ENCODE results near the gene NPAS1. TPM values are rescaled to one million over a fixed set of nuclear protein-coding genes. Genes with fewer than 3 reads are reported as not detected.

Gene NPAS1
- total and polyA plus RNA-seq, 2 of the 8 experiments (the other 6 are each of a cell fraction or from before 2014, with no cell fraction given), result 9.9 to 13.9 TPM

DNA sequence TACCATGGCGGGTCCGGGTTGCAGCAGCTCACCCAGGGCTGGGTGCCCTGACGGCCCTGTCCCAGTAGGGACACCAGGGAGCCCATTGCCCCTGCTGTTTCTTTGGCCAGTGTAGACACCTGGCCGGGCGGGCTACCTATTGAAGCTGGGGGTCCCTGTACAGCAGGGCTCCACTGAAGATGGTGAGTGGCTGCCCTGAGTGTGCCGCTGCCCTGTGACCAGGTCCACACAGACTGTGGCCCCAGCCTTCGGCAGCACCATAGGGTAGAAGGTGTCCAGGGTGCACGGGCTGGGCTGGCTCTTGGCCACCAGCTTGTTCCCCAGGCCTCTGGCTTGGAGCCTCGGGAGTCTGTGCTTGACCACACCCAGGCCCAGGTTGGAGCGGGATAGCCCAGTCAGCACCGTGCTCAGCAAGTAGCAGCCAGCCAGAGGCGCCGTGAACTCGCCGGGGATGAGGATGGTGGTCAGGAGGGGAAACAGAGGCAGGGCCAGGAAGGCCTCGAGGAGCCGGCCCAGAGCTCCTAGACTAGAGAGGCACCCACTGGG is 25.4 kb upstream of the NPAS1 start (continued):
- TF ChIP-seq NANOG (IDR thresholded peaks at IDR 0.05; ENCODE audit: insufficient read depth, low read depth, low read length, poor library complexity, severe bottlenecking) (no peak), CEBPB (IDR thresholded peaks at IDR 0.05; ENCODE audit: low read depth, low read length) (no peak), CTBP2 (IDR thresholded peaks at IDR 0.05; ENCODE audit: borderline replicate concordance, insufficient read depth, insufficient read length, low read length) (no peak), CBX8 (IDR thresholded peaks at IDR 0.05; ENCODE audit: borderline replicate concordance, low read depth, low read length) (no peak), KDM1A (IDR thresholded peaks at IDR 0.05; ENCODE audit: borderline replicate concordance, low read length) (no peak), SAP30 (IDR thresholded peaks at IDR 0.05; ENCODE audit: insufficient read depth, insufficient replicate concordance, low read length) (no peak), BRCA1 (IDR thresholded peaks at IDR 0.05; ENCODE audit: low read depth, low read length) (no peak), RXRA (IDR thresholded peaks at IDR 0.05; ENCODE audit: insufficient read depth, low read depth, low read length) (no peak)
